ENCODE results near the gene TBCEL.

TBCEL gene

DNA sequence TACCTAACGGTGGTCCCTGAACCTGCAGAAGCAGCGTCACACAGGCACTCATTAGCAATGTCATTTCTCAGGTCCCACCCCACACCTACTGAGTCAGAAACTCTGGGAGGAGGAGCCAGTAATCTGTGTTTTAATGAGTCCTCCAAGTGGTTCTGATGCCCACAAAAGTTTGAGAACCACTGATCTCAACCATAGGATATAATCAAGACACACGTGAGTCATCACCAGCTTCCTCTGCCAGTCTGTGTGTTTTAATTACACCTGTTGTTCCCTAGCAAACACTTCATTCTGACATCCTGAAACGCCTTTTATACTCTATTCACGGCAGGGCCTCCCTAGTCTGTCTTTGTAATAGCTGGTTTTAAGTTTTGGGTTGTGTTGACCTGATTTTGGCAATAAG lies 82.9 kb downstream of the TBCEL start:
- no peak for DNase-seq (ENCODE audit: low read depth)
- TF ChIP-seq CTCF (IDR thresholded peaks at IDR 0.05; ENCODE audit: low read depth, low read length, missing control alignments), result no peak
- no peak overlapping the region for H3K4me3 ChIP-seq (ENCODE audit: low read depth, low read length)
- in situ Hi-C loops (cut with HindIII; ENCODE audit: low sequenced_read_pairs), result no loop called here

DNA sequence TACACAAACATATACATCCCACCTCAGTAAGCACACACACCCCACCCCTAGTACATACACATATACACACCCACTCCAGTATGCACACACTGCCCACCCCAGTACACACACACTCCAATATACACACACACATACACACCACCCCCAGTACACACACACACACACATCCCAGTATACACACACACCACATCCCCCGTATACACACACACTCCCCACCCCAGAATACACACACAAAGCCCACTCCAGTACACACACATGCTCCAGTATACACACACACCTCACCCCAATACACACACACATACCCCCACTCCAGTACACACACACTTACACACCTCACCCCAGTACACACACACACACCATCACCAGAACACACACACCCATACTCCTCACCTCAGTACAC lies 84.5 kb downstream of the TBCEL start:
- in situ Hi-C loops (cut with HindIII; ENCODE audit: low sequenced_read_pairs), result no loop called here
- no peak for DNase-seq (ENCODE audit: low read depth)
- TF ChIP-seq CTCF (IDR thresholded peaks at IDR 0.05; ENCODE audit: low read depth, low read length, missing control alignments), result no peak
- no peak overlapping the region for H3K4me3 ChIP-seq (ENCODE audit: low read depth, low read length)

GRCh38 chr11:121109471-121109870 lies 85.6 kb downstream of the TBCEL start:
- in situ Hi-C loops (cut with HindIII; ENCODE audit: low sequenced_read_pairs), result no loop called here
- TF ChIP-seq CTCF (IDR thresholded peaks at IDR 0.05; ENCODE audit: low read depth, low read length, missing control alignments), result no peak
- DNase-seq (ENCODE audit: low read depth), result no peak
- no peak overlapping the region for H3K4me3 ChIP-seq (ENCODE audit: low read depth, low read length)

DNA sequence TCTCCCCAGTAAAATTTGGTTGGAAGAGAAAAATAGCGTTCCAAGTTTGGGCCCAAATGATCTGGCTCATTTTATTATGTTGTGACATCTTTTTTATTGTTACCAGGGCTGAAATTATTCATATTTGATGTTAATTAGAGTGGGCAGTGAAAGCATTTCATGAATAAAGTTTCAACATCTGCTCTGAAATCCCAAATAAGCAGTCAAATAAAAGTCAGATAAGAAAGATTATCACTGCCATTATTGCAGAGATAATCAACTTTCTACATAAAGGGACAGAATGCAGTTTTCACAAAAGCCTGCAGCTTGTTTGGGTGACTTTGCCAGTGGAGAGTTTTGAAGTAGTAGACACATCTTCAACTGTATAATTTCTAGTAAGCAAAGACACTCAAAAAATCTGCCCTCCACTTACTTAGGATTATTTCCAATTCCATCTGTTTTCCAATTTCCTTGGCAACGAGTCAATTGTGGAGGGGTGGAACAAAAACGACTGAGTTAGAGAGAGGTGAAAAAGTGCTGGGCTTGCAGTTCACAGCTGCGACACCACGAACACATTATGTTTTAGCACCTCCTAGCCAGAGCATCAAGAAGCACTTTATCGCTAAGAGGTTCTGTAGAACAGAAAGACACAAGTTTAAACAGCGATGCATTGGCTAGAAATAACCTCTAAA lies 86.1 kb downstream of the TBCEL start:
- no peak for TF ChIP-seq CTCF (IDR thresholded peaks at IDR 0.05; ENCODE audit: low read depth, low read length, missing control alignments)
- no peak overlapping the region for H3K4me3 ChIP-seq (ENCODE audit: low read depth, low read length)
- DNase-seq (ENCODE audit: low read depth), result no peak
- in situ Hi-C loops (cut with HindIII; ENCODE audit: low sequenced_read_pairs), result no loop called here

- in situ Hi-C loops (cut with HindIII; ENCODE audit: low sequenced_read_pairs), result no loop called here
- TF ChIP-seq CTCF (IDR thresholded peaks at IDR 0.05; ENCODE audit: low read depth, low read length, missing control alignments), result no peak
- DNase-seq (ENCODE audit: low read depth), result no peak
- no peak overlapping the region for H3K4me3 ChIP-seq (ENCODE audit: low read depth, low read length)
These were observed 87.2 kb downstream of the TBCEL start for GRCh38 chr11:121110871-121111724.

- TF ChIP-seq CTCF (IDR thresholded peaks at IDR 0.05; ENCODE audit: low read depth, low read length, missing control alignments), result peak; percentile 68
- no peak overlapping the region for H3K4me3 ChIP-seq (ENCODE audit: low read depth, low read length)
- in situ Hi-C loops (cut with HindIII; ENCODE audit: low sequenced_read_pairs), result no loop called here
- peak; percentile 40 for DNase-seq (ENCODE audit: low read depth)
These were observed 88.9 kb downstream of the TBCEL start for GRCh38 chr11:121112498-121113455.
